HG03064 (cell line): ENCODE measurements around the gene STOML3.

ENCODE experiments used
- ATAC-seq: cut with Tn5 transposase; IDR thresholded peaks from one replicate; pipeline ENCODE4 v1.9.1; 2021; ENCODE audit warnings: low read depth; ENCODE audit not compliant: unreplicated experiment

The STOML3 gene

GRCh38 chr13:38922170-38922569, 68.5 kb downstream of the STOML3 start:
- no peak for ATAC-seq

DNA sequence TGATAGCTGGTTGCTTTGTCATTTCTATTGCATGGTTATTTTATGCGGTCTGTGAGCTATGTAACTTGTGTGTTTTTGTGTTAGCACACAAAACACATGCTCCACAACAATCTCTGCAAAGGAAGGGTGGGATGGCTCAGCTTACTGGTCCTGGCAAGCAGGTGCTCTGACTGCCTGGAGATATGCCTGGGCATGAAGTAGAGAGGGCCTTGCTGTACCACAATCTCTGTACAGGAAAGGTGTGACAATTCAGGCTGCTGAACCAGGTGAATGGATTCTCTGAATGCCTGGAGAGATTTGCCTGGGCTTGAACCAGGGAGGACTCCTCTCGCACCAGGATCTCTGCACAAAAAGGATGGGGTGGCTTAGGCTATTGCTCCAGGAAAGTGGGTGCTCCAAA, 69.5 kb downstream of the STOML3 start:
- ATAC-seq: no peak
